Tibial nerve (tissue), 4 donors: ENCODE data around the gene PBLD. TPM values are rescaled to one million over a fixed set of nuclear protein-coding genes. Genes with fewer than 3 reads are reported as not detected.

Experiments used
- DNase-seq, 2 donors: peaks; one replicate each; pipeline ENCODE4 v3.0.0-alpha.2; 2019; ENCODE audit warnings: low spot score in 2 of 2
- H3K27ac ChIP-seq, 4 donors: fragments of 200-600 bp; sonication (generic) in 3 of 4; one replicate each; pipeline ENCODE4 v1.5.1; 2017 to 2019; ENCODE audit warnings: mild to moderate bottlenecking in 1 of 4
- H3K27me3 ChIP-seq, 2 donors: fragments of 200-600 bp; sonication (generic) in 1 of 2; one replicate each; pipeline versions ENCODE4 v1.5.1 to v1.6.0; 2017 to 2019
- H3K36me3 ChIP-seq, 3 donors: fragments of 200-600 bp; sonication (generic); one replicate each; pipeline ENCODE4 v1.5.1; 2018 to 2019
- H3K4me1 ChIP-seq, 4 donors: fragments of 200-600 bp; sonication (generic) in 3 of 4; one replicate each; pipeline ENCODE4 v1.5.1; 2017 to 2019
- H3K4me3 ChIP-seq, 4 donors: fragments of 200-600 bp; sonication (generic) in 3 of 4; one replicate each; pipeline ENCODE4 v1.5.1; 2017 to 2019; ENCODE audit warnings: mild to moderate bottlenecking in 1 of 4, moderate library complexity in 1 of 4
- H3K9me3 ChIP-seq, 4 donors: fragments of 200-600 bp; sonication (generic) in 3 of 4; one replicate each; pipeline ENCODE4 v1.5.1; 2017 to 2019
- CTCF ChIP-seq, 5 experiments: fragments of 200-600 bp in 3 of 5; fragments of 450-650 bp in 2 of 5; sonication (generic) in 3 of 5; IDR thresholded peaks; one replicate each; pipeline ENCODE4 v1.5.1; 2016 to 2019; ENCODE audit warnings: antibody characterized with exemption in 5 of 5, mild to moderate bottlenecking in 3 of 5, moderate library complexity in 2 of 5
- EP300 ChIP-seq, 2 donors: sonication (generic); formaldehyde crosslinking; IDR thresholded peaks; one replicate each; pipeline ENCODE4 v1.6.1; 2017; ENCODE audit warnings: antibody characterized with exemption in 2 of 2, mild to moderate bottlenecking in 1 of 2
- POLR2A ChIP-seq, 2 donors: fragments of 450-650 bp; IDR thresholded peaks; one replicate each; pipeline ENCODE4 v1.6.1; 2017; ENCODE audit warnings: antibody characterized with exemption in 2 of 2, mild to moderate bottlenecking in 2 of 2, moderate library complexity in 2 of 2
- WGBS, 2 donors: methylation state at CpG; one replicate each; pipeline ENCODE4 v1.1.5; 2018; 5-methylcytosine and 5-hydroxymethylcytosine counted together
- total RNA-seq, 4 donors: library from RNA; depleted of rRNA; stranded (reverse); fragments of >200 nt; gene quantifications; one replicate each; pipeline ENCODE4 v1.1.0, GENCODE V29; 2016

The PBLD gene
- total RNA-seq, 4 donors from 2014 or later, result 4.4 to 10.2 (median 4.8) TPM

DNA sequence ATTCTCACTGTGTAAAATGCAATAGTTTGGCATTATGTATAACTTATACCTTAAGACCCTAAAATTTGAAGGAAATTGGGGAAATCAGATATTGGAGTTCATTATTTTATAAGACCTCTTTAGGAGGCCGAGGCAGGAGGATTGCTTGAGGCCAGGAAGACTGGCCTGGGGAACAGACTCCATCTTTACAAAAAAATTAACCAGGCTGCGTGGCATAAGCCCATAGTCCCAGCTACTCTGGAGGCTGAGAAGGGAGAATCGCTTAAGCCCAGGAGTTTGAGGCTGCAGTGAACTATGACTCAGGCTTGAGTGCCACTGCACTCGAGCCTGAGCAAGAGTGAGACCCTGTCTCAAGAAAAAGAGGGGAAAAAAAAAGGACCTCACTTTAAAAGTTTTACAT, 14.0 kb upstream of the PBLD start:
- Histone ChIP-seq H3K27me3 (no peaks in the 10 kb centered on the region), H3K36me3 (peaks cover 0 to 92% (median 4%) of the 10 kb centered on the region in 3 donors), H3K4me1 (no peaks in the 10 kb centered on the region), H3K9me3 (no peaks in the 10 kb centered on the region), H3K27ac (no peak overlapping the region), H3K4me3 (no peak overlapping the region)
- DNase-seq, result no peak
- WGBS, 2 donors, result 84 to 89% methylated on average over 4 of the region's 4 CpGs
- no peak for TF ChIP-seq EP300 (IDR thresholded peaks at IDR 0.05)
- no peak for TF ChIP-seq POLR2A (IDR thresholded peaks at IDR 0.05)
- TF ChIP-seq CTCF (IDR thresholded peaks at IDR 0.05), result no peak

- 86 to 89% methylated on average over 4 of the region's 4 CpGs for WGBS, 2 donors
- Histone ChIP-seq H3K9me3 (no peaks in the 10 kb centered on the region), H3K27ac (no peak overlapping the region), H3K27me3 (no peaks in the 10 kb centered on the region), H3K4me1 (no peaks in the 10 kb centered on the region), H3K4me3 (no peak overlapping the region), H3K36me3 (peaks cover 0 to 93% (median 16%) of the 10 kb centered on the region in 3 donors)
- DNase-seq, result no peak
- no peak for TF ChIP-seq POLR2A (IDR thresholded peaks at IDR 0.05)
- no peak for TF ChIP-seq EP300 (IDR thresholded peaks at IDR 0.05)
- TF ChIP-seq CTCF (IDR thresholded peaks at IDR 0.05), result no peak
Measured at GRCh38 chr10:68345621-68346020, 12.9 kb upstream of the PBLD start.

GRCh38 chr10:68342909-68343516, 10.3 kb upstream of the PBLD start:
- TF ChIP-seq CTCF (IDR thresholded peaks at IDR 0.05) (no peak), POLR2A (IDR thresholded peaks at IDR 0.05) (no peak), EP300 (IDR thresholded peaks at IDR 0.05) (no peak)
- no peaks in the 10 kb centered on the region for H3K9me3 ChIP-seq
- no peak for DNase-seq
- no peak overlapping the region for H3K4me3 ChIP-seq
- WGBS, 2 donors, result 89% methylated on average over 3 of the region's 3 CpGs
- H3K4me1 ChIP-seq, result peaks cover 0 to 19% (median under 1%) of the 10 kb centered on the region in 4 donors
- no peaks in the 10 kb centered on the region for H3K27me3 ChIP-seq
- peaks cover 0 to 93% (median 30%) of the 10 kb centered on the region in 3 donors for H3K36me3 ChIP-seq
- H3K27ac ChIP-seq, result no peak overlapping the region

GRCh38 chr10:68340358-68341080, 7.8 kb upstream of the PBLD start:
- WGBS, 2 donors, result 92% methylated on average over 8 of the region's 8 CpGs
- Histone ChIP-seq H3K36me3 (peaks cover 0 to 70% (median 30%) of the 10 kb centered on the region in 3 donors), H3K9me3 (no peaks in the 10 kb centered on the region), H3K27ac (no peak overlapping the region), H3K4me3 (no peak overlapping the region), H3K27me3 (no peaks in the 10 kb centered on the region), H3K4me1 (peaks cover 0 to 44% (median 23%) of the 10 kb centered on the region in 4 donors)
- DNase-seq, result no peak
- TF ChIP-seq POLR2A (IDR thresholded peaks at IDR 0.05), result no peak
- TF ChIP-seq EP300 (IDR thresholded peaks at IDR 0.05), result no peak
- no peak for TF ChIP-seq CTCF (IDR thresholded peaks at IDR 0.05)

GRCh38 chr10:68336754-68337351, 4.1 kb upstream of the PBLD start:
- WGBS, 2 donors, result 63 to 69% methylated on average over 7 of the region's 7 CpGs
- no peak for DNase-seq
- peaks cover 0 to 62% (median 26%) of the 10 kb centered on the region in 4 donors for H3K4me1 ChIP-seq
- H3K4me3 ChIP-seq, result no peak overlapping the region
- no peaks in the 10 kb centered on the region for H3K9me3 ChIP-seq
- no peak for TF ChIP-seq EP300 (IDR thresholded peaks at IDR 0.05)
- no peak for TF ChIP-seq POLR2A (IDR thresholded peaks at IDR 0.05)
- no peak for TF ChIP-seq CTCF (IDR thresholded peaks at IDR 0.05)
- no peaks in the 10 kb centered on the region for H3K27me3 ChIP-seq
- H3K36me3 ChIP-seq, result peaks cover 0 to 36% (median 27%) of the 10 kb centered on the region in 3 donors
- H3K27ac ChIP-seq, result no peak overlapping the region
